Skeletal muscle tissue (tissue), 4 donors: ENCODE data around the gene TGFBR2. TPM values are rescaled to one million over a fixed set of nuclear protein-coding genes. Genes with fewer than 3 reads are reported as not detected.

ENCODE experiments used
- H3K27ac ChIP-seq: one replicate; pipeline ENCODE4 v1.7.0; 2013; ENCODE audit warnings: mild to moderate bottlenecking, low read depth, low read length, inconsistent platforms
- H3K27me3 ChIP-seq, 3 donors: one replicate each; pipeline ENCODE4 v1.7.0; 2013; ENCODE audit warnings: low read length in 3 of 3; ENCODE audit not compliant: control insufficient read depth in 3 of 3, insufficient read depth in 3 of 3
- H3K36me3 ChIP-seq, 3 donors: one replicate each; pipeline ENCODE4 v1.7.0; 2013; ENCODE audit warnings: low read length in 3 of 3; ENCODE audit not compliant: control insufficient read depth in 3 of 3, insufficient read depth in 3 of 3
- H3K4me1 ChIP-seq, 3 donors: one replicate each; pipeline ENCODE4 v1.7.0; 2013; ENCODE audit warnings: low read length in 3 of 3, mild to moderate bottlenecking in 3 of 3; ENCODE audit not compliant: control insufficient read depth in 3 of 3, insufficient read depth in 3 of 3
- H3K4me3 ChIP-seq, 3 donors: one replicate each; pipeline ENCODE4 v1.7.0; 2013; ENCODE audit warnings: low read length in 3 of 3
- H3K9ac ChIP-seq, 3 donors: one replicate each; pipeline ENCODE4 v1.7.0; 2013; ENCODE audit warnings: low read length in 3 of 3, mild to moderate bottlenecking in 3 of 3, moderate library complexity in 2 of 3, low read depth in 1 of 3
- H3K9me3 ChIP-seq, 3 donors: one replicate each; pipeline ENCODE4 v1.7.0; 2013; ENCODE audit warnings: low read length in 3 of 3; ENCODE audit not compliant: control insufficient read depth in 3 of 3
- total RNA-seq: library from RNA; depleted of rRNA; stranded (reverse); fragments of >200 nt; gene quantifications from one replicate; pipeline ENCODE4 v1.2.3, GENCODE V29; 2014
- donor health status: Osteomylitis.

Gene TGFBR2
- total RNA-seq, 1 donor from 2014 or later = 44.9 TPM

DNA sequence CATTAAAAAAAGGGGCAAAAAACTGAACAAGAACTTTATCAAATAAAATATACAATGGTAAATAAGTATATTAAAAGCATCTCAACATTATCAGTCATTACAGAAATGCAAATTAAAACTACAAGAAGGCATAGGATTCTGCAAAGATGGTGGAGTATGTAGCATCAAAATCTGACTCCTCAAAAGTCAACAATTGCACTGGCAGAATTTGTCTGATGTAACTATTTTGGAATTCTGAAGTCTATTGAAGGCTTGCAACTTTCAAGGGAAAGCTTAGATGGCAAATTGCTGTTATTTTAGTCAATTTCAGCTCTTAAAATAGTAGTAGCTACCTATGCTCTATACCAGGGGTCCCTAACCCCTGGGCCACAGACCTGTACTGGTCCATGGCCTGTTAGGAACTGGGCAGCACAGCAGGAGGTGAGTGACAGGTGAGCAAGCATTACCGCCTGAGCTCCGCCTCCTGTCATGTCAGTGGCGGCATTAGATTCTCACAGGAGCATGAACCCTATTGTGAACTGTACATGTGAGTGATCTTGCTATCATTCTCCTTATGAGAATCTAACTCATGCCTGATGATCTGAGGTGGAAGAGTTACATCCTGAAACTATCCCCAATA lies 107.6 kb downstream of the TGFBR2 start:
- Histone ChIP-seq H3K27ac (no peak overlapping the region), H3K27me3 (no peaks in the 10 kb centered on the region), H3K4me3 (no peak overlapping the region), H3K9me3 (no peaks in the 10 kb centered on the region), H3K36me3 (no peaks in the 10 kb centered on the region), H3K9ac (no peak overlapping the region), H3K4me1 (peaks cover 0 to 4% (median 0%) of the 10 kb centered on the region in 3 donors)

GRCh38 chr3:30719536-30719935 lies 113.1 kb downstream of the TGFBR2 start:
- Histone ChIP-seq H3K9me3 (no peaks in the 10 kb centered on the region), H3K36me3 (no peaks in the 10 kb centered on the region), H3K9ac (no peak overlapping the region), H3K27ac (no peak overlapping the region), H3K4me1 (no peaks in the 10 kb centered on the region), H3K4me3 (no peak overlapping the region), H3K27me3 (no peaks in the 10 kb centered on the region)

- H3K36me3 ChIP-seq = no peaks in the 10 kb centered on the region
- H3K9me3 ChIP-seq = no peaks in the 10 kb centered on the region
- no peak overlapping the region for H3K4me3 ChIP-seq
- no peaks in the 10 kb centered on the region for H3K27me3 ChIP-seq
- no peak overlapping the region for H3K27ac ChIP-seq
- no peaks in the 10 kb centered on the region for H3K4me1 ChIP-seq
- no peak overlapping the region for H3K9ac ChIP-seq
These were observed 114.3 kb downstream of the TGFBR2 start for GRCh38 chr3:30720586-30721313.

DNA sequence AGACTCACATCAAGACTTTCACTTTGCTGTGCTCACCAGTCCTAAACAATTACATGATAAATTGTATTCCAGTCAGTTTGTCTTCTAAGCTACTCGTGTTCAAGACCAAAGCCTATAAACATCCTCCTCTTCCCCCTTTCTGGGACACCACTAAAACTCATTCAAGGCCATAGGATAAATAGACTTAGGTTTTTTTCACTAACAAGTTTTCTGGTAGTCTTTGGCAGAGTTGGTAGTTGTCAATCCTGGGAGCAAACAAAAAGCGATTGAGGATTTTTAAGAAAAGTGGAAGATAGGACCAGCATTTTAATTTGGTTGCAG lies 114.9 kb downstream of the TGFBR2 start:
- no peak overlapping the region for H3K9ac ChIP-seq
- H3K9me3 ChIP-seq = no peaks in the 10 kb centered on the region
- no peak overlapping the region for H3K27ac ChIP-seq
- H3K4me1 ChIP-seq = no peaks in the 10 kb centered on the region
- no peaks in the 10 kb centered on the region for H3K27me3 ChIP-seq
- no peaks in the 10 kb centered on the region for H3K36me3 ChIP-seq
- H3K4me3 ChIP-seq = no peak overlapping the region

DNA sequence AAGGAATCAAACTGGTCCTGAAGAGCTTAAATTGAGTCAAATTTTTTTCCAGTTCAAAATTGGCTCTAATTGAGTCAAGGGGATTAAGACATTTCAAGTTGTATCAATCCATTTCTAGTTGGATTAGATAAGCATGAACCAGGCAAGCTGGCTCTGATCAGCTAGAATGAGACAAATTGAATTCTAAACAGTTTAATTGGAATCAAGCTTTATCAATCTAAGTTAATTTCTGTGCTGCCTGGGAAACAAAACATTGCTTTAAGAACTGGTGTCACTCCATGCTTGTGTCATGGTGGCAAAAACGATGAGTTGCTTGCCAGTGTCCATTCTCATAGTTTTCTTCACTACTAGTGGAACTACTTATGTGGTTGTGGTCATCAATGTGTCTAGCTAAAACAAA lies 116.8 kb downstream of the TGFBR2 start:
- H3K36me3 ChIP-seq = no peaks in the 10 kb centered on the region
- H3K27me3 ChIP-seq = no peaks in the 10 kb centered on the region
- H3K4me3 ChIP-seq = no peak overlapping the region
- H3K4me1 ChIP-seq = peaks cover 0 to 3% (median 0%) of the 10 kb centered on the region in 3 donors
- no peak overlapping the region for H3K27ac ChIP-seq
- no peak overlapping the region for H3K9ac ChIP-seq
- no peaks in the 10 kb centered on the region for H3K9me3 ChIP-seq

DNA sequence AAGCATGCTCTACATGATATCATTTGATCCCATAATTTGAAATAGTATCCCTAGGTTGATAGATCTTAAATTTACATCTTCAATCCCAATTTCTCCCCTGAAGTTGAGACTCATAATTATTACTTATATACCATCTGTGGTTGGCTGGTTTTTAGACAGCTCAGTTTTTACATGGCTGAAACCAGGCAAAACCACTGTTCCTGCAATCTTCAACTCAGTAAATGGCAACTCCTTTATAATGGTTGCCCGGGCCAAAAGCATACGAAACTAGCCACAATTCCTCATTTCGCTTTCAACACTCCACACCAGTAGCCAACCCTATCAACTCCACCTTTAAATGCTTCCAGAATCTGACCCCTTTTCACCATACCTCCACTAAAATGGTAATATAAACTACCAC lies 118.5 kb downstream of the TGFBR2 start:
- Histone ChIP-seq H3K27me3 (no peaks in the 10 kb centered on the region), H3K9me3 (no peaks in the 10 kb centered on the region), H3K9ac (no peak overlapping the region), H3K36me3 (no peaks in the 10 kb centered on the region), H3K4me3 (no peak overlapping the region), H3K4me1 (peaks cover 2 to 11% (median 4%) of the 10 kb centered on the region in 3 donors), H3K27ac (no peak overlapping the region)

- Histone ChIP-seq H3K9ac (no peak overlapping the region), H3K27ac (no peak overlapping the region), H3K4me3 (no peak overlapping the region), H3K4me1 (peaks cover 2 to 22% (median 12%) of the 10 kb centered on the region in 3 donors), H3K36me3 (no peaks in the 10 kb centered on the region), H3K9me3 (no peaks in the 10 kb centered on the region), H3K27me3 (no peaks in the 10 kb centered on the region)
These were observed 121.7 kb downstream of the TGFBR2 start for GRCh38 chr3:30728143-30728542.

- no peak overlapping the region for H3K4me3 ChIP-seq
- H3K27me3 ChIP-seq = no peaks in the 10 kb centered on the region
- H3K4me1 ChIP-seq = peaks cover 2 to 22% (median 12%) of the 10 kb centered on the region in 3 donors
- H3K36me3 ChIP-seq = no peaks in the 10 kb centered on the region
- no peak overlapping the region for H3K27ac ChIP-seq
- H3K9me3 ChIP-seq = no peaks in the 10 kb centered on the region
- H3K9ac ChIP-seq = no peak overlapping the region
These were observed 123.1 kb downstream of the TGFBR2 start for GRCh38 chr3:30729512-30729911.

DNA sequence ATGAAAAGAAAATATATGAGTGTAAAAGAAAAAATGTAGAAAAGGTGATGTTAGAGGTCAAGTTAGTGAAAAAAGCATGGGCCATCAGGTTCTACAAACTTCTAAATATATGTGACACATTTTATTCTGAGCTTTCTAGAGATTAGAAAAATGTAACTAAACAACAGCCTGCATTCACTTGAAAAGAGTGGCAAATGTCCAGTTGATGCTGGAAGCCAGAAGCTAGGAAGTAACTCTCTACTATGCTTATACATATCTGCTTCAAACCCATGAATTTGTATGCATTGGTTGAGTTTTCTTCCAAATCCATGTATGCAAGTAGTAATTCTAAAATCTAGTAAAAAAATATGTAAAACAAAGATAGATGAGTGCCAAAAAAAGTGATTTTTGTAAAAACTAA lies 123.5 kb downstream of the TGFBR2 start:
- Histone ChIP-seq H3K4me1 (peaks cover 2 to 22% (median 12%) of the 10 kb centered on the region in 3 donors), H3K4me3 (no peak overlapping the region), H3K9me3 (no peaks in the 10 kb centered on the region), H3K27ac (no peak overlapping the region), H3K36me3 (no peaks in the 10 kb centered on the region), H3K9ac (no peak overlapping the region), H3K27me3 (no peaks in the 10 kb centered on the region)

GRCh38 chr3:30730967-30731366 lies 124.6 kb downstream of the TGFBR2 start:
- Histone ChIP-seq H3K27me3 (no peaks in the 10 kb centered on the region), H3K4me1 (peaks cover 2 to 25% (median 13%) of the 10 kb centered on the region in 3 donors), H3K27ac (no peak overlapping the region), H3K36me3 (no peaks in the 10 kb centered on the region), H3K9ac (no peak overlapping the region), H3K9me3 (no peaks in the 10 kb centered on the region), H3K4me3 (no peak overlapping the region)
